Subcutaneous adipose tissue (tissue), 4 donors: ENCODE results near the gene IRF5. TPM values are rescaled to one million over a fixed set of nuclear protein-coding genes. Genes with fewer than 3 reads are reported as not detected.

ENCODE experiments used
- CTCF ChIP-seq: fragments of 450-650 bp; IDR thresholded peaks from one replicate; pipeline ENCODE4 v1.5.1; 2016; ENCODE audit warnings: low read depth, mild to moderate bottlenecking, control low read depth, antibody characterized with exemption, moderate library complexity
- total RNA-seq, 4 donors: library from RNA; depleted of rRNA; stranded (reverse); fragments of >200 nt; gene quantifications; one replicate each; pipeline ENCODE4 v1.1.0, GENCODE V29; 2016

Gene IRF5
- total RNA-seq, 4 donors from 2014 or later, result 12.7 to 32.6 (median 18.9) TPM

GRCh38 chr7:128954830-128955802, 17.4 kb downstream of the IRF5 start:
- TF ChIP-seq CTCF, result no peak

- TF ChIP-seq CTCF, result no peak
Measured at GRCh38 chr7:128955981-128956380, 18.3 kb downstream of the IRF5 start.

- no peak for TF ChIP-seq CTCF
Measured at GRCh38 chr7:128959296-128959695, 21.6 kb downstream of the IRF5 start.

GRCh38 chr7:128961030-128961659, 23.4 kb downstream of the IRF5 start:
- no peak for TF ChIP-seq CTCF

- no peak for TF ChIP-seq CTCF
Measured at GRCh38 chr7:128962899-128963298, 25.2 kb downstream of the IRF5 start.

- no peak for TF ChIP-seq CTCF
Measured at GRCh38 chr7:128963327-128963757, 25.6 kb downstream of the IRF5 start.

- no peak for TF ChIP-seq CTCF
Measured at GRCh38 chr7:128968624-128969023, 30.9 kb downstream of the IRF5 start.
